Raji (cell line): ENCODE results near the gene MAST4.

Source experiments
- POLR2A ChIP-seq: IDR thresholded peaks from 2 replicates; pipeline ENCODE4 v1.6.1; 2011; ENCODE audit warnings: low read depth, low read length, control low read depth; ENCODE audit not compliant: insufficient read depth

Gene MAST4

GRCh38 chr5:67215519-67216471, 619.6 kb downstream of the MAST4 start:
- TF ChIP-seq POLR2A, result peak; percentile 40; the same call in 1 of the 2 replicates

DNA sequence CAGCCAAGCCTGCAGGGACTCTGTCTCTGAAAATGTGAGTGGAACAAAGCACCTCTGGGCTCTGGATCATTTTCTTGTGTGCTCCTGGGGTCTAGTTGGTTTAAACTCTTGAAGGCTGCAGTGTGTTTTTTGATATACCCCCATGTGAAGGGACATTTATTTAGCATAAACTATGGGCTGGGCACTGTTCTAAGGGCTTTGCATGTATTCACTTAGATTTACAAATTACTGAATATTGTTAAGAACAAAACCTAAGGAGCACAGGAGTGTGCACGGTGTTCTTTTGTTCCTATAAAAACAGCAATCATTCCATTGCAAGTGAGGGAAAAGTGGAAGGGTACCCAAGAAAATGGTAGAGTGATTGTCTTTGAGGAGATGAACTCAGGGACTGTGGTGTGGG, 620.4 kb downstream of the MAST4 start:
- TF ChIP-seq POLR2A, result no peak
